Smooth muscle cell (in vitro differentiated cells): ENCODE measurements around the gene SHANK2. TPM values are rescaled to one million over a fixed set of nuclear protein-coding genes. Genes with fewer than 3 reads are reported as not detected.

Experiments
- DNase-seq: peaks from one replicate; lab custom pipeline; 2025; ENCODE audit not compliant: unreplicated experiment; lab: John Stamatoyannopoulos, UW
- H2AFZ ChIP-seq: fragments of 200-600 bp; sonication (generic); 2 replicates; pipeline ENCODE4 v1.6.0; 2016; ENCODE audit warnings: antibody characterized with exemption, low read depth, mild to moderate bottlenecking
- H3F3A ChIP-seq: fragments of 200-600 bp; sonication (generic); 2 replicates; pipeline ENCODE4 v1.6.0; 2017; ENCODE audit warnings: antibody characterized with exemption, low read depth
- H3K27ac ChIP-seq: fragments of 200-600 bp; sonication (generic); 2 replicates; pipeline ENCODE4 v1.5.1; 2016; ENCODE audit warnings: low read depth, mild to moderate bottlenecking
- H3K27me3 ChIP-seq: fragments of 200-600 bp; sonication (generic); 2 replicates; pipeline ENCODE4 v1.6.1; 2016; ENCODE audit warnings: low read depth, mild to moderate bottlenecking
- H3K36me3 ChIP-seq: fragments of 200-600 bp; sonication (generic); 2 replicates; pipeline ENCODE4 v1.5.1; 2016; ENCODE audit warnings: low read depth
- H3K4me1 ChIP-seq: fragments of 200-600 bp; sonication (generic); 2 replicates; pipeline ENCODE4 v1.5.1; 2016; ENCODE audit warnings: low read depth
- H3K4me2 ChIP-seq: fragments of 200-600 bp; sonication (generic); 2 replicates; pipeline ENCODE4 v1.6.0; 2016; ENCODE audit warnings: mild to moderate bottlenecking
- H3K4me3 ChIP-seq: fragments of 200-600 bp; sonication (generic); 2 replicates; pipeline ENCODE4 v1.5.1; 2016; ENCODE audit warnings: mild to moderate bottlenecking
- H3K79me2 ChIP-seq: fragments of 200-600 bp; sonication (generic); 2 replicates; pipeline ENCODE4 v1.6.0; 2016; ENCODE audit warnings: low read depth, mild to moderate bottlenecking
- H3K9ac ChIP-seq: fragments of 200-600 bp; sonication (generic); 2 replicates; pipeline ENCODE4 v1.6.0; 2016; ENCODE audit warnings: low read depth
- H3K9me3 ChIP-seq: fragments of 200-600 bp; sonication (generic); replicated peaks from 2 replicates; pipeline ENCODE4 v1.5.1; 2016; ENCODE audit warnings: low read depth
- H4K20me1 ChIP-seq: fragments of 200-600 bp; sonication (generic); 2 replicates; pipeline ENCODE4 v1.6.0; 2016; ENCODE audit warnings: low read depth
- CTCF ChIP-seq: fragments of 200-600 bp; sonication (generic); IDR thresholded peaks from 2 replicates; pipeline ENCODE4 v1.5.1; 2017; ENCODE audit warnings: borderline replicate concordance, mild to moderate bottlenecking, antibody characterized with exemption; ENCODE audit not compliant: insufficient read depth, poor library complexity, severe bottlenecking
- WGBS: methylation state at CpG from one replicate; pipeline ENCODE4 v1.1.7; 2016; ENCODE audit warnings: low lambda C conversion rate; 5-methylcytosine and 5-hydroxymethylcytosine counted together
- polyA plus RNA-seq: library from polyadenylated mRNA; unstranded; fragments of >200 nt; fragmentation: Nextera tagmentation; extraction: Ambion mirVana; gene quantifications from 2 replicates; pipeline ENCODE4 v1.2.1, GENCODE V29; 2016
- total RNA-seq: library from RNA; depleted of rRNA; stranded (reverse); fragments of >200 nt; gene quantifications from 2 replicates; pipeline ENCODE4 v1.2.3, GENCODE V29; 2014

Gene SHANK2
- total and polyA plus RNA-seq, 2 experiments from 2014 or later, result 1.5 to 9.9 TPM

- Histone ChIP-seq H4K20me1 (no peaks in the 10 kb centered on the region), H3F3A (no peaks in the 10 kb centered on the region), H3K4me2 (peak overlapping the region; percentile 97), H3K9ac (no peak overlapping the region), H3K27ac (no peak overlapping the region), H2AFZ (no peak overlapping the region), H3K4me1 (no peaks in the 10 kb centered on the region), H3K36me3 (no peaks in the 10 kb centered on the region), H3K27me3 (peaks cover 33% of the 10 kb centered on the region), H3K4me3 (peak overlapping the region; percentile 64), H3K79me2 (no peaks in the 10 kb centered on the region), H3K9me3 (no peaks in the 10 kb centered on the region)
- 80% methylated on average over 5 of the region's 5 CpGs for WGBS
- TF ChIP-seq CTCF, result no peak
- DNase-seq, result no peak
These were observed 1.4 kb upstream of the SHANK2 start for GRCh38 chr11:71253794-71254193.

GRCh38 chr11:71252770-71253730 is 673 bp upstream of the SHANK2 start:
- Histone ChIP-seq H3K9ac (no peak overlapping the region), H4K20me1 (no peaks in the 10 kb centered on the region), H3K36me3 (no peaks in the 10 kb centered on the region), H3K9me3 (no peaks in the 10 kb centered on the region), H2AFZ (peak overlapping the region; percentile 81), H3K27ac (no peak overlapping the region), H3K27me3 (peaks cover 37% of the 10 kb centered on the region), H3K4me2 (peak overlapping the region; percentile 97), H3K79me2 (no peaks in the 10 kb centered on the region), H3K4me1 (no peaks in the 10 kb centered on the region), H3F3A (no peaks in the 10 kb centered on the region), H3K4me3 (peak overlapping the region; percentile 64)
- TF ChIP-seq CTCF, result no peak
- no peak for DNase-seq
- WGBS, result 3% methylated on average over 36 of the region's 40 CpGs

- H2AFZ ChIP-seq, result peak overlapping the region; percentile 75
- H3K27ac ChIP-seq, result no peak overlapping the region
- H3K4me1 ChIP-seq, result peaks cover 10% of the 10 kb centered on the region
- DNase-seq, result no peak
- peak; percentile 38 for TF ChIP-seq CTCF
- H3K79me2 ChIP-seq, result no peaks in the 10 kb centered on the region
- no peaks in the 10 kb centered on the region for H3K36me3 ChIP-seq
- H3K9me3 ChIP-seq, result no peaks in the 10 kb centered on the region
- H3K4me3 ChIP-seq, result peak overlapping the region; percentile 64
- H4K20me1 ChIP-seq, result no peaks in the 10 kb centered on the region
- H3K9ac ChIP-seq, result peak overlapping the region; percentile 11
- H3F3A ChIP-seq, result no peaks in the 10 kb centered on the region
- WGBS, result under 1% methylated on average over 32 of the region's 59 CpGs
- peak overlapping the region; percentile 97 for H3K4me2 ChIP-seq
- peaks cover 41% of the 10 kb centered on the region for H3K27me3 ChIP-seq
These were observed 562 bp downstream of the SHANK2 start for GRCh38 chr11:71251761-71252268.
